NT2/D1 (cell line): ENCODE data around the gene CEP85L.

Experiments used
- DNase-seq: peaks from one replicate; pipeline ENCODE4 v3.0.0-alpha.2; 2011; ENCODE audit warnings: low read depth, low spot score
- H3K27me3 ChIP-seq: 2 replicates; pipeline ENCODE4 v1.6.0; 2011; ENCODE audit warnings: mild to moderate bottlenecking; ENCODE audit not compliant: insufficient read length, insufficient read depth
- H3K36me3 ChIP-seq: 2 replicates; pipeline ENCODE4 v1.6.1; 2011; ENCODE audit warnings: mild to moderate bottlenecking, low read length, mixed read lengths; ENCODE audit not compliant: insufficient read depth, insufficient read length
- H3K4me1 ChIP-seq: 2 replicates; pipeline ENCODE4 v1.5.1; 2011; ENCODE audit not compliant: insufficient read depth, insufficient read length
- H3K4me3 ChIP-seq: 2 replicates; pipeline ENCODE4 v1.5.1; 2011; ENCODE audit warnings: low read depth; ENCODE audit not compliant: insufficient read length
- H3K9ac ChIP-seq: 2 replicates; pipeline ENCODE4 v1.6.0; 2011; ENCODE audit warnings: low read depth; ENCODE audit not compliant: insufficient read length
- H3K9me3 ChIP-seq: 2 replicates; pipeline ENCODE4 v1.5.1; 2011; ENCODE audit warnings: mild to moderate bottlenecking, low read length; ENCODE audit not compliant: insufficient read depth
- SUZ12 ChIP-seq: IDR thresholded peaks from 2 replicates; pipeline ENCODE4 v1.6.1; 2011; ENCODE audit not compliant: insufficient read length, insufficient read depth; ENCODE audit errors: extremely low read depth
- YY1 ChIP-seq: IDR thresholded peaks from 2 replicates; pipeline ENCODE4 v1.6.1; 2011; ENCODE audit not compliant: insufficient read length, insufficient read depth
- ZNF274 ChIP-seq: IDR thresholded peaks from 2 replicates; pipeline ENCODE4 v1.6.1; 2011; ENCODE audit warnings: mild to moderate bottlenecking, low read depth, low read length

CEP85L gene

DNA sequence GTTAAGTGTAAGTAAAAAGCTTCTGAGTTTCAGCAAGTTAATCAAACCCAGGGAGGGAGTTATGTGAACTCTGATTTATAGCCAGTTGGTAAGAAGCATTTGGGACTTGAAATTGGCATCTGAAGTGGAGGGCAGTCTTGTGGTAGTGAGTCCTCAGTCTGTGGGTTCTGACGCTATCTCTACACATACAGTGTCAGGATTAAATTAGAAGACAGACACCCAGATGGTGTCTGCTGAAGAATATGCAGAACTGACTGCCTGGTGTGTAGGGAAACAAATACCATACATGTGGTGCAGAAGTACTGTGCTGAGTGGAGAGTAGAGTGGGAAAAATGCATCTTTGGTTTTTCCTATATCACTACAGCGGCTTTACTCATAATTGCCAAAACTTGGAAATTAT, 146.8 kb downstream of the CEP85L start:
- Histone ChIP-seq H3K4me3 (no peak overlapping the region), H3K36me3 (no peaks in the 10 kb centered on the region), H3K27me3 (no peaks in the 10 kb centered on the region), H3K9ac (no peak overlapping the region), H3K9me3 (no peaks in the 10 kb centered on the region), H3K4me1 (no peaks in the 10 kb centered on the region)
- no peak for TF ChIP-seq YY1
- TF ChIP-seq SUZ12, result no peak
- no peak for TF ChIP-seq ZNF274
- DNase-seq, result no peak

DNA sequence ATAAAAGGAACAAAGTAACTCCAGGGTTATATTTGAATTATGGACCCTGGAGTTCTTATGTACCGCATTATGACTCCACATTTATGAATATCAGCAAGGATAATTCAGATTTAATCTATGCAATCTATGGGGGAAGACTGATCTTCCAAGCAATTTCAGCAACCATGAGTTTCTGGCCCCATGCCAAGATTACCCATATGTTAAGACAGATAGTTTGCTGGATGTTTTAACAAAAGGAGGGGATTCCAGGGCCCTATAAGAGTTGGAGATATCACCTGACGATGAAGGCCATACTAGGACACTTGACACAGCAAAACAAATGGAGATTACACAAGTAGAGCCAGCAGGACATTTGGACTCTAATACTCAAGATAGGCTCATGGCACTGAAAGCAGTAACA, 149.2 kb downstream of the CEP85L start:
- no peak overlapping the region for H3K4me3 ChIP-seq
- DNase-seq, result no peak

DNA sequence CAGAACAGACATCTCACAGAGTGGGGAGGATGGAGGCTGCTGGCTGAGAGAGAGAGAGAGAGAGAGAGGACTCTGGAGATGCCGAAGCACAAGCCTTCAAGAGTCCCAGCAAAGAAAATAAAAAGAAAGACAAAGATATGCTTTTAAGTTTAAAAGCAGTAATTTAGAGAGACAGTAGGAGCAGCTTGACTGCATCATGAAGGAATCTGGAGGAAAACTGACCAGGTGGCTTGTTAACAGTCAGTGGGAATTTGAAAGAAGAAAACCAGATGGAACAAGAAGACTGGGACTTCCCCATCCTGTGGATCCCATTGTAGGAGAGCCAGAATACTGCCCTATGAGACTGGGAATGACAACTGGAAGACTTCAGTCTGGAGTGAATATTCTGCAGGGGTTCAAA, 149.6 kb downstream of the CEP85L start:
- no peak for DNase-seq
- Histone ChIP-seq H3K36me3 (no peaks in the 10 kb centered on the region), H3K9ac (no peak overlapping the region), H3K4me1 (no peaks in the 10 kb centered on the region), H3K4me3 (no peak overlapping the region), H3K27me3 (no peaks in the 10 kb centered on the region), H3K9me3 (no peaks in the 10 kb centered on the region)
- no peak for TF ChIP-seq ZNF274
- TF ChIP-seq YY1, result no peak

More for the DNA sequence above, 149.2 kb downstream of the CEP85L start:
- no peaks in the 10 kb centered on the region for H3K27me3 ChIP-seq
- no peaks in the 10 kb centered on the region for H3K9me3 ChIP-seq
- no peaks in the 10 kb centered on the region for H3K36me3 ChIP-seq
- no peak overlapping the region for H3K9ac ChIP-seq
- TF ChIP-seq ZNF274, result no peak
- TF ChIP-seq YY1, result no peak
- TF ChIP-seq SUZ12, result no peak
- H3K4me1 ChIP-seq, result no peaks in the 10 kb centered on the region

DNA sequence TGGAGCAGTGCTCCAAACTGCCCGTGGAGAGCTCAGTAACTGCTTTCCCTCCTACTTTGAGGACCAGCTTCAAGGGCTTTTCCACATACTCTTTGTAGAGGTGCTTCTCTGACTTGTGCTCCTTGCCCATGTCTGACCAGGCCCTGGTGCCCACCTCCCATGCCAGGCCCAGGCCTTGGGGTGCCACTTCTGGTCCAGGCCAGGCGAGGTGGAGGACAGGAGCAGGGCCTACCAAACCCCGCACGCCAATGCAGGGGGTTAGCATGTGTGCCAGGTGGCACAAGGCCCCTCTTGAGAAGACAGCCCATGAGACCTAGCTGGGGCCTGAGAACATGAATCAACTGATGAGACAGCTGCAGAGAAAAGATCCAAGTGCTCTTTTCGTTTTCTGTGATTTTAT, 150.3 kb downstream of the CEP85L start:
- TF ChIP-seq ZNF274 (no peak), SUZ12 (no peak), YY1 (no peak)
- H3K4me3 ChIP-seq, result no peak overlapping the region
- no peaks in the 10 kb centered on the region for H3K9me3 ChIP-seq
- H3K27me3 ChIP-seq, result no peaks in the 10 kb centered on the region
- H3K9ac ChIP-seq, result no peak overlapping the region
- no peaks in the 10 kb centered on the region for H3K36me3 ChIP-seq
- H3K4me1 ChIP-seq, result no peaks in the 10 kb centered on the region
- DNase-seq, result no peak

DNA sequence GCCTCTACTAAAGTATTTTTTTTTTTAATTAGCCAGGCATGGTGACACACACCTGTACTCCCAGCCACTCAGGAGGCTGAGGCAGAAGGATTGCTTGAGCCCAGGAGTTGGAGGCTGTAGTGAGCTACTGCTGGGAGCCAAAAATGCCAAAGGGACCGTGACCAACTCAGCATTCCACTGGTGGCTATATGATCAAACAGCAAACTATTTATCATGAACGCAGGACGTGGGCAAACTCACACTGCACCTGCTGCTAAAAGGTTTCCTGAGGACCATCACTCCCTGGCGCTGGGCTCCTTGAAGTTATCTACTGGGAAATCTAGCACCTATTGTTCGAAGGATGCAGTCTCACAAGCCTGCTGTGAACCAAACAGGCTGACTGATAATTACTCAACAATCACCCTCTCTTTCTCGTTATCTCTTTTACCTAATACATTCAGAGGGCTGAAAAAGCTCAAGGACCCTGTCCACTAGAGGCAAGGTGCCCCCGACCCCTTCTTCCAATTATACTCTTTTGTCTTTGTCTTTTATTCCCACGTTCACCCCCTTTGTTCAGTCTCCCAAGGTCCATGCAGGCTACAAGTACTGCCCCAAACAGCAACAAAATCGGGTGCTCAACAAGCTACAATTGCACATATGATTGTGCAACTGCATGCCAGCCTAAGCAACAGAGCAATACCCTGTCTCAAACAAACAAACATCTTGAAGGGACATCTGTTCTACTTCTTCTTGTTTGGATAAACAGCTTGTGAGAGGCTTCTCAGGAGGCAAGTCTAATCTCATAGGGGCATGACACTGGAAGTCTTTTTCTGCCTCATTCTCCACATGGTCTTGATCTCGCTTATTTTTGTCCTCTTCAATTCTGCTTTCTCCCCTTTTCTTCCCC, 151.0 kb downstream of the CEP85L start:
- no peak overlapping the region for H3K4me3 ChIP-seq
- no peaks in the 10 kb centered on the region for H3K4me1 ChIP-seq
- H3K9ac ChIP-seq, result no peak overlapping the region
- no peaks in the 10 kb centered on the region for H3K9me3 ChIP-seq
- no peak for DNase-seq
- no peak for TF ChIP-seq SUZ12
- no peak for TF ChIP-seq ZNF274
- TF ChIP-seq YY1, result no peak
- no peaks in the 10 kb centered on the region for H3K27me3 ChIP-seq
- no peaks in the 10 kb centered on the region for H3K36me3 ChIP-seq

DNA sequence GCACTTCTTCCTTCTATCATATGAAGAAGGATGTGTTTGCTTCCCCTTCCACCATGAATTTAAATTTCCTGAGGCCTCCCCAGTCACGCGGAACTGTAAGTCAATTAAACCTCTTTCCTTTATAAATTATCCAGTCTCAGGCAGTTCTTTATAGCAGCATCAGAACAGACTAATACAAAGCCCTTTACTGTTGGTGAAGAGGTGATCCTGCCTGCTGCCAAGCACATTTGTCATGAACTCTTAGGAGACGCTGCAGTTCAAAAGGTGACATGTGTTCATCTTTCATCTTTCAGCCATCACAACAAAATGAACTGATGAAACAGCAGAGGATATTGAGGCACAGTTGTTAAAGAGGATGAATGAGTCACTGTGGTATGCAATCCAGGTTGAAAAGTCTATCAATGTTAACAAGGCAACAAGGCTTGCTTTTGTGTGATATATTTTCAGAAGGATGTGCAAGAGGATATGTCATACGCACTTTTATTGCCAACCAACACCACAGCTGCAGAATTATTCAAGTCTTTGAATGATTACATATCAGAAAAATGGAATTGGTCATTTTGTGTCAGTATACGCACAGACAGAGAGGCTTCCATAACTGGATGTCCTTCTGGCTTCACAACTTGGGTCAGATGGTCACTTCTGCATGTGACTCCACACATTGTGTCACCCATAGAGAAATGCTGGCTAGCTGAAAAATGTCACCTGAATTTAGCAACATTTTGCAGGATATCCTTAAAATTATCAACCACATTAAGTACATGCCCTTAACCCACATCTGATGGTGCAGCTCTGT, 155.7 kb downstream of the CEP85L start:
- Histone ChIP-seq H3K4me1 (no peaks in the 10 kb centered on the region), H3K9me3 (no peaks in the 10 kb centered on the region), H3K9ac (no peak overlapping the region), H3K4me3 (no peak overlapping the region), H3K36me3 (no peaks in the 10 kb centered on the region), H3K27me3 (no peaks in the 10 kb centered on the region)
- no peak for DNase-seq
- TF ChIP-seq YY1, result no peak
- no peak for TF ChIP-seq SUZ12
- TF ChIP-seq ZNF274, result no peak

DNA sequence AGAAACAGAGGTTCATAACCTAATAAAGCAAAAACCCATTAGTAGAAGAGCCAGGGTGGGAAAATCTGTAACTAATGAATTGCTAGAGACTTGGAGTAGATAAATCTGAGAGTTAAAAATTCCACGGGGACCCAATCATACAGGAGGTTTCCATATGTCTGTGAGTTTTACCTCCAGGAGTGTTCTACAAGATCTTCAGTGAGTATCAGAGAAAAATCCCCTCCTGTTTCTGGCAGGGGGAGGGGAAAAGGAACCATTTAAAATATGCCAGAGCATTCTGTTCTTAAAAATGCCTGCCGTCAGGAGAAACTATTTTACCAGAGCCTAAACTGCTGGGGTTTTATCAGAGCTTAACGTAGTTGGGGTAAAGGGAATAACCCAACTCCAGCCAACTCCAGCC, 157.3 kb downstream of the CEP85L start:
- Histone ChIP-seq H3K27me3 (no peaks in the 10 kb centered on the region), H3K36me3 (no peaks in the 10 kb centered on the region), H3K4me3 (no peak overlapping the region), H3K9ac (no peak overlapping the region), H3K4me1 (no peaks in the 10 kb centered on the region), H3K9me3 (no peaks in the 10 kb centered on the region)
- no peak for TF ChIP-seq ZNF274
- no peak for TF ChIP-seq YY1
- no peak for TF ChIP-seq SUZ12
- DNase-seq, result no peak
